Testis (tissue), 2 donors: Measurements from ENCODE around the gene RPP25L.

Experiments
- CTCF ChIP-seq, 3 experiments: fragments of 450-650 bp in 2 of 3; fragments of 200-600 bp in 1 of 3; sonication (generic) in 1 of 3; IDR thresholded peaks; one replicate each; pipeline ENCODE4 v1.5.1; 2016 to 2019; ENCODE audit warnings: antibody characterized with exemption in 3 of 3, mild to moderate bottlenecking in 2 of 3, moderate library complexity in 1 of 3
- POLR2A ChIP-seq: fragments of 450-650 bp; IDR thresholded peaks from one replicate; pipeline ENCODE4 v1.6.1; 2017; ENCODE audit warnings: antibody characterized with exemption, mild to moderate bottlenecking, moderate library complexity

GRCh38 chr9:34564617-34565016, 47.3 kb downstream of the RPP25L start:
- TF ChIP-seq CTCF (IDR thresholded peaks at IDR 0.05) (no peak), POLR2A (no peak)
